HUES64 (cell line): ENCODE data around the gene FLNA.
A peak's percentile ranks its signal among the peaks of the same experiment; 100 is the strongest.

ENCODE experiments used
- H3K27ac ChIP-seq: 2 replicates; pipeline ENCODE4 v1.7.0; 2013; ENCODE audit warnings: low read depth, low read length, inconsistent platforms
- H3K27me3 ChIP-seq: 2 replicates; pipeline ENCODE4 v1.6.1; 2013; ENCODE audit warnings: mild to moderate bottlenecking, low read length; ENCODE audit not compliant: insufficient read depth
- H3K36me3 ChIP-seq: 2 replicates; pipeline ENCODE4 v1.6.1; 2013; ENCODE audit warnings: mild to moderate bottlenecking, low read length; ENCODE audit not compliant: insufficient read depth
- H3K4me1 ChIP-seq: 2 replicates; pipeline ENCODE4 v1.6.1; 2013; ENCODE audit warnings: mild to moderate bottlenecking, low read length, moderate library complexity; ENCODE audit not compliant: insufficient read depth
- H3K4me3 ChIP-seq: 2 replicates; pipeline ENCODE4 v1.5.1; 2013; ENCODE audit warnings: mild to moderate bottlenecking, low read length, moderate library complexity
- H3K9ac ChIP-seq: 2 replicates; pipeline ENCODE4 v1.6.1; 2013; ENCODE audit warnings: mild to moderate bottlenecking, low read depth, low read length
- H3K9me3 ChIP-seq: 2 replicates; pipeline ENCODE4 v1.6.1; 2013; ENCODE audit warnings: low read depth, low read length; ENCODE audit not compliant: insufficient read depth
- WGBS: fragments of 150-250, 120-280 bp; methylation state at CpG from one replicate; pipeline ENCODE4 v1.1.7; 2013; ENCODE audit warnings: missing lambda C conversion rate; 5-methylcytosine and 5-hydroxymethylcytosine counted together

The FLNA gene

DNA sequence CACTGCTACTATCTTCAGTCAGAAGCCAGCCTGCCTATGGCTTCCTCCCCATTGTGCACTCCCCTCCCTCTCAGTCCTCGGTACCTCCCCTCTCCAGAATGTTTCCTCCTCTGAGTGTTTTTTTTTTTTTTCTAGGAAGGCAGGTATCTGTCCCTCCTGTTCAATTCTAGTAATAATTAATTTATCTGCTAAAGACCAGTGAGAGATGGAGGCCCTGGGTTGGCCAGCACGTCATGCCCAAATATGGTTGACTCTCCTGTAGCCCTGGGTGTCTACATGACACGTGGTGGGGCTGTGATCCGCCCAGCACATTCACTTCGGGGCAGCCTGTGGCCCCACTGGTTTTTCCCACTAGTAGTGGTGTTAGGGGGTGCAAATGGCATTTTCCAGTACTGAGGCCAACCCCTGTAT is 1.8 kb downstream of the FLNA start:
- Histone ChIP-seq H3K27ac (peak overlapping the region; percentile 64; the same call in 1 of the 2 replicates), H3K9ac (peak overlapping the region; percentile 47; the same call in 1 of the 2 replicates), H3K9me3 (no peaks in the 10 kb centered on the region), H3K4me3 (peak overlapping the region; percentile 59), H3K36me3 (peaks cover 13% of the 10 kb centered on the region), H3K27me3 (peaks cover 6% of the 10 kb centered on the region; the same call in 1 of the 2 replicates), H3K4me1 (peaks cover 7% of the 10 kb centered on the region; the same call in 1 of the 2 replicates)
- WGBS, result 25% methylated on average over 4 of the region's 5 CpGs

DNA sequence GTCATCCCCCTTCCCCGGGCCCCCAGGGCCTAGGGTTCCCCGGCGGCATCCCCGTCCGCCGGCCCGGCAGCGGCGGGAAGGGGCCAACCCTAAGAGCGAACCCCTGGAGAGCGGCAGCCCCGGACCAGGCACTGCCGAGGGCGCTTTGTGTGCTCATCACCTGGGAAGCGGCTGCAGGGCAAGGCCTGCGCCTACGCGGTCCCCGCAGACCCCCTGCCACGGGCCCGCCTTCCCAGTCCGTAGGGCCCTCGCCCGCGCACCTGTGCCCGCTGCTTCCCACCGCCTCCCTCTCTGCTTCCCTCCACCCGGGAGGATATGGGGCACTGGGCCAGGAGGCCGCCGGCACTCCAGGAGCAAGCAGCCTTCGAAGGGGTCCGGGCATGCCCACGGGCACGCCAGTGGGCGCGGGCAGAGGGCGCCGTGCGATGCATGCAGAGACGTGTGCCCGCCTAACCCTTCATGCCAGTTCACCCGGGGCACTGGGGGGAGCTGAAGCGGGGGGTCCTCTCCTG is 2.6 kb downstream of the FLNA start:
- H3K9me3 ChIP-seq, result no peaks in the 10 kb centered on the region
- peaks cover 7% of the 10 kb centered on the region; the same call in 1 of the 2 replicates for H3K4me1 ChIP-seq
- peaks cover 20% of the 10 kb centered on the region for H3K36me3 ChIP-seq
- peak overlapping the region; percentile 47; the same call in 1 of the 2 replicates for H3K9ac ChIP-seq
- H3K27me3 ChIP-seq, result peaks cover 6% of the 10 kb centered on the region; the same call in 1 of the 2 replicates
- 7% methylated on average over 43 of the region's 43 CpGs for WGBS
- peak overlapping the region; percentile 53; the same call in 1 of the 2 replicates for H3K27ac ChIP-seq
- H3K4me3 ChIP-seq, result peak overlapping the region; percentile 59

DNA sequence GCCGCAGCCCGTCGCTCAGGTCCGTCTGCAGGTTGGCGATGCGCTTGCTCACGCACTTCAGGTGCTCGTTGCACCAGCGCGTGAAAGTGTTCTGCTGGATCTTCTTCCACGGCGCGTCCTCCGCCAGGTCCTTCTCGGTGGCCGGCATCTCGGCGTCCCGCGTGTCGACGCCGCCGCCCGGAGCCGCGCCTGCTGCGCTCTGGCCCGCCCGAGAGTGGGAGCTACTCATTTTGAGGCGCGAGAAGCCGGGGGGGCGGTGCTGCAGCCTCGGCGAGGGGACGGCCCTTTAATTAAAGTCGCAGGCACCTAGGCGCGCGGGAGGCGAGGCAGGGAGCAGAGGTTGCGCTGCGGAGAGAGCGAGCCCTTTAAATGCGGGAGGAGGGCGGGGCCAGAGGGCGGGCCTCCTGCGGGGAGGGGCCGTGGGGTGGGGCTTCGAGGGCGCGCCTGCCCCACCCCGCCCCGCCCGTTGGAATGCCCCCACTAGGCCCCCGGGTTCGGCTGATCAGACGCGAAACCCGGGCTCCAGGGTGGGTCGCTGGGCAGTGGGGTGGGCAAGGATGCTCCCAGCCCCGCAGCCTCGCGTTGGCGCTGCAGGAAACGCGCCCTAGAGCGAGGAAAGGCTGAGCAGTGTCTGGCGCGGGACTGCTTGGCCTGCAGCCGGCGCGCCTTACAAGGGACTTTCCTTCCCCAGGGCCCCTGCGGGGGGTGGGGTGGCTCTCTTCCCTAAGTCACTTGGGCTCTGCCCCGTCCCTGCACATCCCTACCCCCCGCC is 3.2 kb downstream of the FLNA start:
- H3K27ac ChIP-seq, result peak overlapping the region; percentile 90
- WGBS, result under 1% methylated on average over 76 of the region's 77 CpGs

DNA sequence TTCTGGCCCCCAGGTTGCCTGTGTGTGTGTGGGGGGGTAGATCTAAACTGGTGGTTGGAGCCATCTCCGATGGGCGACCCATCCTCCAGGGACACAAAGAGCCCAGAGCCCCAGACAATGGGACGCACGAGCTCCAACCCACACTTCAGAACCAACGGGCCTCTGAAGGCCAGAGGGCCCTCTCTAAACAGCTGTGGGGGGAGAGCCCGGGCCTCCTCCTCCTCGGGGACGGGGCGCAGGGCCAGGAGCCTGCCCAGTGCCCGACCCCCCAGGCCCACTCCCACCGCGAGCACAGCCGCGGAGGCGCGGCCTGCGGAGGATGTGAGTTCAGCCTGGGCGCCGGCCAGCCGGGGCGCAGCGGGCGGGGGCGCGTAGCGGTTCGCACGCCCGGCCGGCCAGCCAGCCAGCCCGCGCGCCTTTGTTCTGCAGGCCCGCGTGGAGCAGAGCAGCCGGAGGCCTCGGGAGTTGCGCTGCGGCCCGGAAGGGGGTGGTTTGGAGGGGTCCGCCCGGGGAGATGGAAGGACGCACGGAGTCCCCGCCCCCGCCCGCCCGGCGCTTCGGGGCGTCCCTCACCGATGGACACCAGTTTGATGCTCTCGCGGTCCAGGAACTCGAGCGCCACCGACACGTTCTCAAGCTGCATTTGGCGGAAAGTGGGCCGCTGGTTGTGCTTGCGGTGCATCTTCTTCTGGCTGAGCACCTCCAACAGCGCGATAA is 4.0 kb downstream of the FLNA start:
- Histone ChIP-seq H3K9me3 (no peaks in the 10 kb centered on the region), H3K36me3 (peaks cover 34% of the 10 kb centered on the region), H3K9ac (peak overlapping the region; percentile 92), H3K27ac (peak overlapping the region; percentile 90), H3K27me3 (peaks cover 6% of the 10 kb centered on the region; the same call in 1 of the 2 replicates), H3K4me1 (peaks cover 7% of the 10 kb centered on the region; the same call in 1 of the 2 replicates), H3K4me3 (peak overlapping the region; percentile 75)
- WGBS, result under 1% methylated on average over 61 of the region's 63 CpGs

More for the DNA sequence above, 3.2 kb downstream of the FLNA start:
- Histone ChIP-seq H3K4me1 (peaks cover 7% of the 10 kb centered on the region; the same call in 1 of the 2 replicates), H3K27me3 (peaks cover 6% of the 10 kb centered on the region; the same call in 1 of the 2 replicates), H3K4me3 (peak overlapping the region; percentile 75), H3K9ac (peak overlapping the region; percentile 92), H3K9me3 (no peaks in the 10 kb centered on the region), H3K36me3 (peaks cover 27% of the 10 kb centered on the region)

DNA sequence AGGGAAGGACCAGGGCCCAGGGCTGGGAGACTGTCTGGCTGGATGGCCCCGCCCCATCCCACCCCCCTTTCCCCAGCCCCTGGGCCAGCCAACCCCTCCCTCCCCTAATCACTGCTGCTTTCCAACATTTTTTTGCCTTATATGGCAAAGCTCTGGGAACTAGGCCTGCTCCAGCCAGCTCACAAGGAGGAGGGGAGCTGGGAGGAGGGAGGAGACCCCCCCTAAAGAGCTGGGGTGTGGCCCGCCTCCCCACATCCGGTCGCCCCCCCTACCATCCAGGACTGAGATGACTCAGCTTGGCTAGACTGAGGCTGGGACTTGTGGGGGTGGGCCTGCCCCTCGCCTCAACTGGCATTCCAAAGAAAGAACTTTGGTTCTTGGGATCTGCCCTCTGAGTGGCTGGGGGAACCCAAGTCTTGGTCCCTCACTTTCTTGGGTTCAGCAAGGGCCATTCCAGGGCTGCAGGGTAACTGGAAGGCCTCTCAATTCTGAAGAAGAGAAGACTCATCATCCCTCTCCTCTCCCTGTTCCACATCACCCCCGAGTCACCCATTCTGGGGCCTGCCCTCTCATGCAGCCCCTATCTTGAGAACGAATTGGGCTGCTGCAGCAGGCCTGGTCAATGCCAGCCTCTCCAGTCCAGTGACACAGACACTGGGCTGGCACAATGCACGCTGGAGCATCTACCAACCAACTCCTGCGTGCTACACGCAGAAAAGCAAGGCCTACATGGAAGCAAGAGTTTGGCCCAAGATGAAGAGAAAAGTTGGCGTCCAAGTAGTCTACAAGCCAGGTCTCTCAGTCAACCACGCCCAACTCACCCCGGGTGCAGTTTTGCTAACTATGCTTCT is 4.8 kb downstream of the FLNA start:
- Histone ChIP-seq H3K9me3 (no peaks in the 10 kb centered on the region), H3K27ac (peak overlapping the region; percentile 95), H3K27me3 (peaks cover 2% of the 10 kb centered on the region; the same call in 1 of the 2 replicates), H3K4me3 (peak overlapping the region; percentile 75), H3K36me3 (peaks cover 42% of the 10 kb centered on the region), H3K9ac (peak overlapping the region; percentile 92), H3K4me1 (peaks cover 7% of the 10 kb centered on the region; the same call in 1 of the 2 replicates)
- WGBS, result 4% methylated on average over 7 of the region's 13 CpGs

DNA sequence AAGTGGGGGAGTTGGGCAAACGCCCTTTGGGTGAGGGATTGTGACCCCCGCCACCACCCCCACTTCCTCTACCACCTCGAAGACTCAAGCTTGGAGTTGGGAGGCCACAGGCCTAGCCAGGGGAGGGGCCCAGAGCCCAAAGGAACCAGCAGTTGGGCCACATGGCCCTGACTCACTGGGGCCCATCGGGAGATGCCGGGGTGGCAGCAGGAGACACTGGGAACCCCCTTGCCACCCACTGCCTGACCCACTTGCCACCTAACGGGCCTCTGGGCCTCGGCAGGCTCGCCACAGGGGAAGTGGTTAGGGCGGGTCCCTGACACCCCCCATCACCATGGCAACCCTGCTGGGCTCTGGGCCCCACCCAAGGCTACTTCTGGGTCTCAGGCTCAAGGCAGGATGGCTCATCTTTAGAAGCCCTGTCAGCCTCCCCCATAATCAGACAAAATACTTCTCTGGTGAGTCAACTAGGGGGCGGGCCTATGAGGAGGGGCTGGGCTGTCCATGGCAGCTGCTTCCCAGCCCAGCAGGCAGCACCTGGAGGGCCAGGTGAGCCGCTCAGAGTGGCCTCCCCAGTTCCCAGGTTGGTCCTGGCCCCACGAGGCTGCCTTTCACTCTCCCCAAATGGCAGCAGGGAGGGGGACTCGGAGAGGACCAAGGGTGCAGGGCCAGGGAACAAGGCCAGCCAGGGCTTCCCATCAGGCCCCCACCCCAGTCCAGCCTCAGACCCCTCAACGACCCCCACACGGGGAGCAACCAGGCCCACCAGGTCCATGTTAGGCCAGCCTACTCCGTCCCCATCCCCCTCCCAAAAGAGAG is 5.6 kb downstream of the FLNA start:
- peak overlapping the region; percentile 95 for H3K27ac ChIP-seq
- no peaks in the 10 kb centered on the region for H3K9me3 ChIP-seq
- H3K36me3 ChIP-seq, result peaks cover 51% of the 10 kb centered on the region
- WGBS, result 26% methylated on average over 13 of the region's 16 CpGs
- H3K4me3 ChIP-seq, result peak overlapping the region; percentile 75
- peak overlapping the region; percentile 92 for H3K9ac ChIP-seq
- peaks cover 2% of the 10 kb centered on the region; the same call in 1 of the 2 replicates for H3K27me3 ChIP-seq
- peaks cover 5% of the 10 kb centered on the region; the same call in 1 of the 2 replicates for H3K4me1 ChIP-seq

DNA sequence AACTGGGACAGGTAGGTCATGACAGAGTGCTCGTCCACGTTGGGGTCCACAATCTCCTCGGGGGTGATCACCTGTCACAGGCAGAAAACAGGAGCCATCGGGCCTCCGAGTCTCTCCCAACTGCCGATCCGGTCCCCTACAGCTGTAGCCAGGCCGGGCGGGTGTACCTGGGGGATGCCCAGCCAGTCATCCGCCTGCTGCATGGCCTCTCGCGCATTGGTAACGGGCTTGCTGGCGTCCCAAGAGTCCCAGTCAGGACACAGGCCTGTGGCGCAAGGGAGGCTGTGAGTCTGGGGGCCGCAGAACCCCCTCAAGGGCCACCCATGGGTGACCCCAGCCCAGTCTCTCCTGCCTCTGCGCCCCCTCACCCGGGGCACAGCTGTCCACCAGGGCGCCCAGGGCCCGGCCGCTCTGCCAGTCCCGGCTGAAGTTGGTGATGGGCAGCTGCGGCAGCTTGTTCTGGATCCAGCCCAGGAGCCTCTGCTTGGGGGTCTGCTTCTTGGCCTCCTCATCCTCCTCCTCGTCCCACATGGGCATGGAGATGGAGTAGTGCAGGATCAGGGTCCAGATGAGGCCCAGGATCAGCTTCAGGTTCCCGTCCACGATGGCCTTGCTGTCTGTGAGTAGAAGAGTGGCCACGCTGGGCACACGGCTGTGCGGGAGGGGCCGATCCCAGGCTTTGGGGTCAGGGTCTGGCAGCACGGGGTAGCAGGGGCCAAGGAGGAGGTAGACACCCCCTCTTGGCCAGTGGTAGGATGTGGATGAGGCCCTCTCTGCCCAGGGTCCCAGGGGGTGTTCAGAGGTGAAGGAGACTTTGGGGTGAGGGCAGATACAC is 6.7 kb downstream of the FLNA start:
- Histone ChIP-seq H3K4me3 (peak overlapping the region; percentile 75; the same call in 1 of the 2 replicates), H3K36me3 (peaks cover 61% of the 10 kb centered on the region), H3K27me3 (peaks cover 2% of the 10 kb centered on the region; the same call in 1 of the 2 replicates), H3K27ac (peak overlapping the region; percentile 95), H3K9me3 (no peaks in the 10 kb centered on the region), H3K4me1 (peaks cover 4% of the 10 kb centered on the region; the same call in 1 of the 2 replicates), H3K9ac (no peak overlapping the region)
- 96% methylated on average over 31 of the region's 31 CpGs for WGBS

DNA sequence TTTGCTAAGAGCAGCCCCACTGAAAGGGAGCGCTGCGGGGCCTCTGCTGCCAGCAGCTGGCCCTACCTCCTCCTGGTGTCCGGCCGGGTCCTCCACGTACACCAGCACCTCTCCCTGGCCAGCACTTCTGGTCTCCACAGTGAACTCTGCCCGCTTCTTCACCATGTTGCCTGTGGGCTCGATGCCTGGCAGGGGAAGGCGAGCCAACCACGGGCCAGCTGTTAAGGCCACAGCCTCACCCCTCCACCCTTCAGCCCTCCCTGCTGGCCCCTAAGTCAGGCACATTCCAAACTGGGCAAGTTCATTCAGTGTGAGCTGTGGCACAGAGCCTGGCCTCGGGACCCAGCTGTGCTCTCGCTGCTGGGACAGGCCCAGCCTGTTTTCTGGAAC is 7.8 kb downstream of the FLNA start:
- no peak overlapping the region for H3K4me3 ChIP-seq
- H3K9ac ChIP-seq, result 0 out of 2 replicates have a peak overlapping the region, but pooled peaks have one; percentile 6
- H3K36me3 ChIP-seq, result peaks cover 71% of the 10 kb centered on the region
- H3K27me3 ChIP-seq, result no peaks in the 10 kb centered on the region
- peak overlapping the region; percentile 52; the same call in 1 of the 2 replicates for H3K27ac ChIP-seq
- 98% methylated on average over 11 of the region's 11 CpGs for WGBS
- H3K9me3 ChIP-seq, result no peaks in the 10 kb centered on the region
- H3K4me1 ChIP-seq, result no peaks in the 10 kb centered on the region

DNA sequence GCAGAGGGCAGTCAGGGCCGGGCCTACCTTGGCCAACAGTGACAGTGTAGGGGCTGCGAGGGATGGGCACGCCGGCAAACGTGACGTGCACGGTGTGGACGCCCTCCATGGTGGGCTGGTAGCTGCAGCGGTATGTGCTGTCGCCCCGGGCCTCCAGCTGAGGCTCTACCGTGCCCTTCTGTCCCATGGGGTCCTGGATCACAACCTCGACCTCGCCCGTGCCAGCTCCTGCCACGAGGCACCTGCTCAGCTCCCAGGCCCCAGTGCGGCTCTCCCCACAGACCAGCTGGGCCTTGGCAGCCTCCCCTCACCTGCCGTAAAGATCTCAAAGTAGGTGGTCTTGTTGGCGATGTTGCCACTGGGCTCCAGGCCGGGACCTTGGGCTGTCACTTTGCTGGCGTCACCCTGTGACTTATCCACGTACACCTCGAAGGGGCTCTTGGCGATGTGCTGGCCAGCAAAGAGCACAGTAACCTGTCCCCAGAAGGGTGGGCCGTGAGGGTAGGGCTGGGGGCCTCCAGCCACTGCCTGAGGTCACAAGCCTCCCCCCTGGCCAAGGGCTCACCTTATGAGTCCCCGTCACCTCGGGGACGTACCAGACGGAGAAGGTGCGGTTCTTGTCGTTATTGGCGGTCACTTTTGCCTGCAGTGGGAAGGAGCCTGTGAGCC is 8.3 kb downstream of the FLNA start:
- no peaks in the 10 kb centered on the region for H3K27me3 ChIP-seq
- H3K4me3 ChIP-seq, result no peak overlapping the region
- no peaks in the 10 kb centered on the region for H3K9me3 ChIP-seq
- no peak overlapping the region for H3K9ac ChIP-seq
- H3K4me1 ChIP-seq, result no peaks in the 10 kb centered on the region
- 97% methylated on average over 32 of the region's 32 CpGs for WGBS
- peaks cover 76% of the 10 kb centered on the region for H3K36me3 ChIP-seq
- H3K27ac ChIP-seq, result peak overlapping the region; percentile 52; the same call in 1 of the 2 replicates
